H1 (cell line): ENCODE measurements around the gene AGAP3. TPM values are rescaled to one million over a fixed set of nuclear protein-coding genes. Genes with fewer than 3 reads are reported as not detected.

ENCODE experiments used
- CTCF ChIA-PET: fragments of 300-600 bp; sonication (Branson Sonifier 250); formaldehyde crosslinking; loops from one replicate; lab custom pipeline; 2021; ENCODE audit not compliant: partially characterized antibody; lab: Charles Lee
- POLR2A ChIA-PET: fragments of 300-600 bp; sonication (Branson Sonifier 250); formaldehyde crosslinking; loops from one replicate; lab custom pipeline; 2021; ENCODE audit warnings: inconsistent platforms; ENCODE audit not compliant: partially characterized antibody; lab: Charles Lee
- DNase-seq, 2 experiments: peaks; one replicate each; pipeline versions ENCODE4 v3.0.0 to v3.0.0-alpha.2; 2010 to 2022; ENCODE audit warnings: low spot score in 2 of 2, low read depth in 1 of 2, mixed read lengths in 1 of 2
- FAIRE-seq: peaks from 2 replicates; lab custom pipeline; 2011; peaks lifted over from hg19 to GRCh38; lab: Jason Lieb, UNC
- H2AFZ ChIP-seq: 2 replicates; pipeline ENCODE4 v1.8.1; 2012; ENCODE audit warnings: low read length, inconsistent platforms
- H2AK5ac ChIP-seq: 2 replicates; pipeline ENCODE4 v1.6.1; 2013; ENCODE audit warnings: low read depth, low read length
- H2BK120ac ChIP-seq: replicated peaks from 2 replicates; pipeline ENCODE3; 2013; ENCODE audit warnings: low read depth, low read length, inconsistent platforms
- H2BK12ac ChIP-seq: 2 replicates; pipeline ENCODE4 v1.6.1; 2013; ENCODE audit warnings: low read depth, low read length
- H2BK15ac ChIP-seq: 2 replicates; pipeline ENCODE4 v1.6.1; 2013; ENCODE audit warnings: low read length
- H2BK20ac ChIP-seq: 2 replicates; pipeline ENCODE4 v1.6.1; 2013; ENCODE audit warnings: low read length
- H2BK5ac ChIP-seq: 2 replicates; pipeline ENCODE4 v1.6.1; 2013; ENCODE audit warnings: low read depth, low read length
- H3K14ac ChIP-seq: 2 replicates; pipeline ENCODE4 v1.6.1; 2013; ENCODE audit warnings: inconsistent platforms; ENCODE audit not compliant: insufficient read length
- H3K18ac ChIP-seq: 2 replicates; pipeline ENCODE4 v1.6.1; 2013; ENCODE audit warnings: low read length; ENCODE audit errors: extremely low read depth
- H3K23ac ChIP-seq: 2 replicates; pipeline ENCODE4 v1.6.1; 2013; ENCODE audit warnings: inconsistent platforms; ENCODE audit not compliant: insufficient read length
- H3K23me2 ChIP-seq: 2 replicates; pipeline ENCODE4 v1.6.1; 2013; ENCODE audit warnings: low read depth, low read length
- H3K27ac ChIP-seq: 2 replicates; pipeline ENCODE4 v1.6.1; 2011; ENCODE audit warnings: low read depth, low read length, inconsistent platforms
- H3K27me3 ChIP-seq, 4 experiments: replicated peaks in 1 of 4; 1 replicate in 1 of 4; 2 replicates in 3 of 4; pipeline versions ENCODE4 v1.6.1 to v1.8.1; 2011 to 2013; ENCODE audit warnings: low read length in 3 of 4, mild to moderate bottlenecking in 3 of 4, inconsistent platforms in 2 of 4, mixed read lengths in 2 of 4, moderate library complexity in 1 of 4; ENCODE audit not compliant: control insufficient read depth in 3 of 4, insufficient read depth in 3 of 4; ENCODE audit errors: extremely low read depth in 1 of 4
- H3K36me3 ChIP-seq, 4 experiments: 2 replicates each; pipeline versions ENCODE4 v1.6.1 to v1.8.1; 2011 to 2013; ENCODE audit warnings: mild to moderate bottlenecking in 4 of 4, low read length in 3 of 4, moderate library complexity in 2 of 4, control low read depth in 1 of 4, inconsistent platforms in 1 of 4; ENCODE audit not compliant: insufficient read depth in 4 of 4, control insufficient read depth in 2 of 4
- H3K4ac ChIP-seq: replicated peaks from 2 replicates; pipeline ENCODE3; 2013; ENCODE audit warnings: low read length, low read depth, mixed read lengths, inconsistent platforms; ENCODE audit not compliant: insufficient read length
- H3K4me1 ChIP-seq, 4 experiments: replicated peaks in 1 of 4; 1 replicate in 1 of 4; 2 replicates in 3 of 4; pipeline versions ENCODE4 v1.6.1 to v1.8.1; 2011 to 2013; ENCODE audit warnings: low read length in 3 of 4, inconsistent platforms in 2 of 4, mixed read lengths in 1 of 4; ENCODE audit not compliant: insufficient read depth in 4 of 4, control insufficient read depth in 3 of 4
- H3K4me2 ChIP-seq, 2 experiments: 2 replicates each; pipeline versions ENCODE4 v1.6.1 to v1.8.1; 2011 to 2013; ENCODE audit warnings: low read depth in 2 of 2, low read length in 2 of 2, control low read depth in 1 of 2, inconsistent platforms in 1 of 2, mild to moderate bottlenecking in 1 of 2; ENCODE audit not compliant: insufficient read depth in 1 of 2
- H3K4me3 ChIP-seq, 4 experiments: fragments of 200-600, 300-600 bp in 1 of 4; sonication (generic), shearing (Covaris generic), sonication (Bioruptor Twin) in 1 of 4; 2 replicates each; pipeline versions ENCODE4 v1.5.1 to v1.8.1; 2011 to 2016; ENCODE audit warnings: low read length in 4 of 4, low read depth in 3 of 4, control low read depth in 2 of 4, inconsistent platforms in 2 of 4, mild to moderate bottlenecking in 2 of 4, mixed read lengths in 1 of 4, moderate library complexity in 1 of 4; ENCODE audit not compliant: insufficient read depth in 2 of 4; ENCODE audit errors: extremely low read depth in 1 of 4
- H3K56ac ChIP-seq: replicated peaks from 2 replicates; pipeline ENCODE3; 2013; ENCODE audit warnings: low read depth, mild to moderate bottlenecking, mixed read lengths, low read length, inconsistent platforms; ENCODE audit not compliant: insufficient read length
- H3K79me1 ChIP-seq: 2 replicates; pipeline ENCODE4 v1.6.1; 2013; ENCODE audit warnings: low read depth, low read length, control low read depth
- H3K79me2 ChIP-seq, 2 experiments: 2 replicates each; pipeline versions ENCODE4 v1.6.1 to v1.8.1; 2012 to 2013; ENCODE audit warnings: low read length in 2 of 2, mild to moderate bottlenecking in 2 of 2, inconsistent platforms in 1 of 2; ENCODE audit not compliant: insufficient read depth in 2 of 2, control insufficient read depth in 1 of 2
- H3K9ac ChIP-seq, 4 experiments: replicated peaks in 1 of 4; 1 replicate in 1 of 4; 2 replicates in 3 of 4; pipeline versions ENCODE4 v1.6.1 to v1.8.1; 2011 to 2013; ENCODE audit warnings: low read depth in 3 of 4, low read length in 3 of 4, control low read depth in 2 of 4, mild to moderate bottlenecking in 2 of 4, moderate library complexity in 2 of 4, inconsistent platforms in 1 of 4; ENCODE audit errors: extremely low read depth in 1 of 4
- H3K9me3 ChIP-seq, 2 experiments: 2 replicates each; pipeline versions ENCODE4 v1.6.1 to v1.8.1; 2012 to 2013; ENCODE audit warnings: mild to moderate bottlenecking in 2 of 2, moderate library complexity in 2 of 2, control low read depth in 1 of 2, inconsistent platforms in 1 of 2, low read depth in 1 of 2, low read length in 1 of 2, mixed read lengths in 1 of 2; ENCODE audit not compliant: insufficient read depth in 2 of 2
- H4K20me1 ChIP-seq, 2 experiments: replicated peaks in 1 of 2; 2 replicates each; pipeline versions ENCODE3 to v1.8.1; 2011 to 2013; ENCODE audit warnings: inconsistent platforms in 2 of 2, low read length in 2 of 2, mild to moderate bottlenecking in 1 of 2; ENCODE audit not compliant: insufficient read depth in 2 of 2, control insufficient read depth in 1 of 2
- H4K5ac ChIP-seq: 2 replicates; pipeline ENCODE4 v1.6.1; 2013; ENCODE audit warnings: low read length, low read depth, mixed read lengths, inconsistent platforms; ENCODE audit not compliant: insufficient read length
- H4K8ac ChIP-seq: 2 replicates; pipeline ENCODE4 v1.8.0; 2013; ENCODE audit warnings: mild to moderate bottlenecking, moderate library complexity, low read length, inconsistent platforms; ENCODE audit not compliant: insufficient read depth; ENCODE audit errors: extremely low read depth
- H4K91ac ChIP-seq: replicated peaks from 2 replicates; pipeline ENCODE3; 2013; ENCODE audit warnings: low read length, mixed read lengths, inconsistent platforms; ENCODE audit not compliant: insufficient read length
- BRCA1 ChIP-seq: IDR thresholded peaks from 2 replicates; pipeline ENCODE4 v1.6.1; 2012; ENCODE audit warnings: low read depth, low read length, improper control_type of control experiment
- EGR1 ChIP-seq: IDR thresholded peaks from 2 replicates; pipeline ENCODE4 v1.6.1; 2011; ENCODE audit warnings: low read depth, low read length, borderline replicate concordance
- PHF8 ChIP-seq: fragments of 200-600 bp; sonication (generic); conservative IDR thresholded peaks from 2 replicates; pipeline ENCODE4 v1.7.1; 2012; ENCODE audit warnings: low read depth, mild to moderate bottlenecking, inconsistent platforms, low read length, moderate library complexity
- RBBP5 ChIP-seq: IDR thresholded peaks from 2 replicates; pipeline ENCODE4 v1.7.1; 2012; ENCODE audit warnings: low read depth, mild to moderate bottlenecking, inconsistent platforms, low read length, moderate library complexity, borderline replicate concordance
- RNF2 ChIP-seq: fragments of 200-900, 300-1000 bp; sonication (generic); IDR thresholded peaks from 2 replicates; pipeline ENCODE4 v1.7.1; 2016; ENCODE audit warnings: borderline replicate concordance, low read depth, mild to moderate bottlenecking, antibody characterized with exemption, low read length; ENCODE audit not compliant: poor library complexity, severe bottlenecking; ENCODE audit errors: missing control alignments
- SUZ12 ChIP-seq: fragments of 200-600 bp; sonication (generic); IDR thresholded peaks from 2 replicates; pipeline ENCODE4 v1.6.1; 2012; ENCODE audit warnings: mild to moderate bottlenecking, inconsistent platforms, low read length, moderate library complexity, mixed read lengths
- WGBS, 2 experiments: shearing (Covaris generic) in 1 of 2; methylation state at CpG; one replicate each; pipeline versions ENCODE4 v1.1.6 to v1.1.7; 2013 to 2015; ENCODE audit warnings: low lambda C conversion rate in 2 of 2, mixed read lengths in 2 of 2, inconsistent platforms in 1 of 2, low coverage in 1 of 2, missing lambda C conversion rate in 1 of 2; ENCODE audit not compliant: insufficient replicate concordance in 2 of 2, insufficient coverage in 1 of 2, insufficient read length in 1 of 2; ENCODE audit errors: extremely low coverage in 1 of 2, missing lambda C conversion rate in 1 of 2; 5-methylcytosine and 5-hydroxymethylcytosine counted together
- polyA plus RNA-seq, 7 experiments: library from polyadenylated mRNA; depleted of rRNA in 3 of 7; stranded (reverse) in 5 of 7; unstranded in 2 of 7; fragments of >200 nt in 5 of 7; fragments of 200-250 nt in 2 of 7; gene quantifications; 1 replicate in 5 of 7; 2 replicates in 1 of 7; 4 replicates in 1 of 7; pipeline versions ENCODE4 v1.2.1 to v1.2.3, GENCODE V29; 2011 to 2013; ENCODE audit warnings: missing spikeins in 2 of 7, mixed read lengths in 2 of 7
- total RNA-seq: library from RNA; stranded (reverse); fragmentation: NEBNext Ultra II Directional; extraction: Animal tissue kit (Norgen Biotek cat#: 25700); gene quantifications from 2 replicates; pipeline ENCODE4 v1.2.1, GENCODE V29; 2021
- TF ChIP-seq, protein P1 (sequence below): IDR thresholded peaks from 2 replicates; pipeline ENCODE4 v1.6.1; 2012; ENCODE audit warnings: inconsistent platforms
- TF ChIP-seq, protein P2 (sequence below), 3 experiments: IDR thresholded peaks; 1 replicate in 2 of 3; 2 replicates in 1 of 3; pipeline versions ENCODE4 v1.5.1 to v1.6.1; 2011; ENCODE audit warnings: low read length in 3 of 3, mild to moderate bottlenecking in 3 of 3, inconsistent platforms in 2 of 3, low read depth in 1 of 3, moderate library complexity in 1 of 3; ENCODE audit not compliant: insufficient read depth in 1 of 3; ENCODE audit errors: control extremely low read depth in 1 of 3

AGAP3 gene
- total and polyA plus RNA-seq, 2 of the 8 experiments (the other 6 are each of a cell fraction or from before 2014, with no cell fraction given): 66.4 to 120 TPM

DNA sequence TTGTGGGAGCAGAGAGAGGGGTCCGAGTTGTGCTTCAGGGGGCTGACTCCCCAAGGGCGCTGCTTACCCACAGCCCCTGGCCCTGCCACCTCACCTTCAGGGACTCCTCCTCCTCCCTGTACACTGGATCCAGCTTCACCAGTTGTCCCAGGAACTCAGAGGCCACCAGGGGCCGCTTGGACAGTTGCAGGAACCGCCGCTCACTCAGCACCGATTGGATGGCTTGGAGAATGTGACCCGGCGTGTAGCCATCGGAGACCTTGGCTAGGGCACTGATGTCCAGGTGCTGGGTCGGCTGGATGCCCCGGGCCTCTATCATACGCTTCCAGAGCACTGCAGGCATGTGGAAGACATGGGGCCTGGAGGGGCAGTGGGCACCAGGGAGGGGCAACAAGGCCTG is 105.3 kb downstream of the AGAP3 start:
- Histone ChIP-seq H4K8ac (no peak overlapping the region), H3K79me2 (no peaks in the 10 kb centered on the region), H4K91ac (no peak overlapping the region), H2BK120ac (no peak overlapping the region), H3K27me3 (peaks cover 0 to 10% (median 0%) of the 10 kb centered on the region in 4 experiments; a peak in 2 of 7 replicates), H4K20me1 (no peaks in the 10 kb centered on the region), H3K56ac (no peak overlapping the region), H2AFZ (no peak overlapping the region), H2BK12ac (no peak overlapping the region), H3K36me3 (no peaks in the 10 kb centered on the region), H3K9me3 (no peaks in the 10 kb centered on the region), H3K23me2 (no peaks in the 10 kb centered on the region), H3K4me2 (no peak overlapping the region), H3K14ac (no peak overlapping the region), H2BK20ac (no peak overlapping the region), H3K27ac (no peak overlapping the region), H3K4me1 (peaks cover 0 to 3% (median 2%) of the 10 kb centered on the region in 4 experiments; a peak in 2 of 7 replicates), H2AK5ac (no peak overlapping the region), H3K4ac (no peak overlapping the region), H3K23ac (no peak overlapping the region), H4K5ac (no peak overlapping the region), H2BK15ac (no peak overlapping the region), H3K18ac (no peak overlapping the region), H3K9ac (no peak overlapping the region), H2BK5ac (no peak overlapping the region), H3K79me1 (no peaks in the 10 kb centered on the region), H3K4me3 (no peak overlapping the region)
- DNase-seq (no peak), FAIRE-seq (no peak)
- POLR2A ChIA-PET: interaction anchor here (1.3 kb wide), 1 partner anchor 19 kb away, joined by 3 read pairs; the partner anchor contains the start of gene H2BK1
- CTCF ChIA-PET: interaction anchor here (0.9 to 2.0 kb wide), 5 partner anchors 9 to 68 kb away, joined by 3 to 5 read pairs (median 4); no protein-coding TSS in a partner anchor
- WGBS, 2 experiments: 94% methylated on average over 12 of the region's 12 CpGs; no CpG with 5 or more reads in 1 of the 2 experiments
- TF ChIP-seq, protein P1, sequence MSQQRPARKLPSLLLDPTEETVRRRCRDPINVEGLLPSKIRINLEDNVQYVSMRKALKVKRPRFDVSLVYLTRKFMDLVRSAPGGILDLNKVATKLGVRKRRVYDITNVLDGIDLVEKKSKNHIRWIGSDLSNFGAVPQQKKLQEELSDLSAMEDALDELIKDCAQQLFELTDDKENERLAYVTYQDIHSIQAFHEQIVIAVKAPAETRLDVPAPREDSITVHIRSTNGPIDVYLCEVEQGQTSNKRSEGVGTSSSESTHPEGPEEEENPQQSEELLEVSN: no peak
- no peak for TF ChIP-seq SUZ12
- TF ChIP-seq RBBP5: no peak
- no peak for TF ChIP-seq RNF2
- TF ChIP-seq, protein P2, sequence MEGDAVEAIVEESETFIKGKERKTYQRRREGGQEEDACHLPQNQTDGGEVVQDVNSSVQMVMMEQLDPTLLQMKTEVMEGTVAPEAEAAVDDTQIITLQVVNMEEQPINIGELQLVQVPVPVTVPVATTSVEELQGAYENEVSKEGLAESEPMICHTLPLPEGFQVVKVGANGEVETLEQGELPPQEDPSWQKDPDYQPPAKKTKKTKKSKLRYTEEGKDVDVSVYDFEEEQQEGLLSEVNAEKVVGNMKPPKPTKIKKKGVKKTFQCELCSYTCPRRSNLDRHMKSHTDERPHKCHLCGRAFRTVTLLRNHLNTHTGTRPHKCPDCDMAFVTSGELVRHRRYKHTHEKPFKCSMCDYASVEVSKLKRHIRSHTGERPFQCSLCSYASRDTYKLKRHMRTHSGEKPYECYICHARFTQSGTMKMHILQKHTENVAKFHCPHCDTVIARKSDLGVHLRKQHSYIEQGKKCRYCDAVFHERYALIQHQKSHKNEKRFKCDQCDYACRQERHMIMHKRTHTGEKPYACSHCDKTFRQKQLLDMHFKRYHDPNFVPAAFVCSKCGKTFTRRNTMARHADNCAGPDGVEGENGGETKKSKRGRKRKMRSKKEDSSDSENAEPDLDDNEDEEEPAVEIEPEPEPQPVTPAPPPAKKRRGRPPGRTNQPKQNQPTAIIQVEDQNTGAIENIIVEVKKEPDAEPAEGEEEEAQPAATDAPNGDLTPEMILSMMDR (IDR thresholded peaks at IDR 0.05; ENCODE audit: control extremely low read depth in 1 of 3, insufficient read depth in 1 of 3, low read depth in 1 of 3, low read length in 3 of 3): no peak
- no peak for TF ChIP-seq EGR1
- no peak for TF ChIP-seq BRCA1
- TF ChIP-seq PHF8: no peak
